ENCODE data around the gene MKNK2. TPM values are rescaled to one million over a fixed set of nuclear protein-coding genes. Genes with fewer than 3 reads are reported as not detected.

MKNK2 gene
- total RNA-seq, 1 donor from 2014 or later, result 81.3 TPM

DNA sequence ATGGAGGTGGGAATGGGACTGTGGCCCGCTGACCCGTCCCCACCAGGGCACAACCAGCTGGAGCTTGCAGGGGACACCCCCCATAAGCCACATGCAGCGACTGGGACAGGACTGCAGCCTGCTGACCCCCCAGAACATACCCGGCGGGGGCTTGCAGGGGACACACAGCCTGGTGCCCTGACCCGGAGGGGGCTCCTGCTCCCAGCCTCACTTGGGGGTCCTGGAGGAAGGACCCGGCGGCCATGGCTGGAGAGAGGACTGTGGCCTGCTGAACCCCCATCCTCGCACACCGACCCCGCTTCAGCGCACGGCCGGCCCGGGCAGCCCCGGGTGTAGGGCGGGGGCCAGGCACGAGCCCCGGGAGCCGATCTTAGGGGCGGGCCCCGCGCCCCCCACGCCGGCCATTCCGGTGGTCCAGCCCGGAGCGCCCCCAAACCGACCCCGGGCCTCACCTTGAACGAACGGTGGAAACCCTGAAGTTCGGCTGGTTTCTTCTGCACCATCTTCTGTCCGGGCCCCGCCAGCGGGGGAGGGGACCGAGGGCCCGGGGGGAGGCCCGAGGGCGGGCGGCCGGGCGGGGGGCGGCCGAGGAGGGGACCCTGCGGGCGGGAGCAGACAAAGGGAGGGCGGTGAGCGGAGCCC is 574 bp downstream of the MKNK2 start:
- TF ChIP-seq, protein P1, sequence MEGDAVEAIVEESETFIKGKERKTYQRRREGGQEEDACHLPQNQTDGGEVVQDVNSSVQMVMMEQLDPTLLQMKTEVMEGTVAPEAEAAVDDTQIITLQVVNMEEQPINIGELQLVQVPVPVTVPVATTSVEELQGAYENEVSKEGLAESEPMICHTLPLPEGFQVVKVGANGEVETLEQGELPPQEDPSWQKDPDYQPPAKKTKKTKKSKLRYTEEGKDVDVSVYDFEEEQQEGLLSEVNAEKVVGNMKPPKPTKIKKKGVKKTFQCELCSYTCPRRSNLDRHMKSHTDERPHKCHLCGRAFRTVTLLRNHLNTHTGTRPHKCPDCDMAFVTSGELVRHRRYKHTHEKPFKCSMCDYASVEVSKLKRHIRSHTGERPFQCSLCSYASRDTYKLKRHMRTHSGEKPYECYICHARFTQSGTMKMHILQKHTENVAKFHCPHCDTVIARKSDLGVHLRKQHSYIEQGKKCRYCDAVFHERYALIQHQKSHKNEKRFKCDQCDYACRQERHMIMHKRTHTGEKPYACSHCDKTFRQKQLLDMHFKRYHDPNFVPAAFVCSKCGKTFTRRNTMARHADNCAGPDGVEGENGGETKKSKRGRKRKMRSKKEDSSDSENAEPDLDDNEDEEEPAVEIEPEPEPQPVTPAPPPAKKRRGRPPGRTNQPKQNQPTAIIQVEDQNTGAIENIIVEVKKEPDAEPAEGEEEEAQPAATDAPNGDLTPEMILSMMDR (IDR thresholded peaks at IDR 0.05), result no peak
- DNase-seq (ENCODE audit: extremely low spot score, unreplicated experiment), result no peak
- H3K4me3 Mint-ChIP-seq (ENCODE audit: unreplicated experiment), result peak overlapping the region; percentile 82
- H3K36me3 Mint-ChIP-seq (ENCODE audit: unreplicated experiment), result peaks cover 3% of the 10 kb centered on the region
- peaks cover 37% of the 10 kb centered on the region for H3K4me1 Mint-ChIP-seq (ENCODE audit: unreplicated experiment)
- no peaks in the 10 kb centered on the region for H3K27me3 Mint-ChIP-seq (ENCODE audit: unreplicated experiment)
- H3K27ac Mint-ChIP-seq (ENCODE audit: unreplicated experiment), result no peak overlapping the region
- no peaks in the 10 kb centered on the region for H3K9me3 Mint-ChIP-seq (ENCODE audit: unreplicated experiment)

DNA sequence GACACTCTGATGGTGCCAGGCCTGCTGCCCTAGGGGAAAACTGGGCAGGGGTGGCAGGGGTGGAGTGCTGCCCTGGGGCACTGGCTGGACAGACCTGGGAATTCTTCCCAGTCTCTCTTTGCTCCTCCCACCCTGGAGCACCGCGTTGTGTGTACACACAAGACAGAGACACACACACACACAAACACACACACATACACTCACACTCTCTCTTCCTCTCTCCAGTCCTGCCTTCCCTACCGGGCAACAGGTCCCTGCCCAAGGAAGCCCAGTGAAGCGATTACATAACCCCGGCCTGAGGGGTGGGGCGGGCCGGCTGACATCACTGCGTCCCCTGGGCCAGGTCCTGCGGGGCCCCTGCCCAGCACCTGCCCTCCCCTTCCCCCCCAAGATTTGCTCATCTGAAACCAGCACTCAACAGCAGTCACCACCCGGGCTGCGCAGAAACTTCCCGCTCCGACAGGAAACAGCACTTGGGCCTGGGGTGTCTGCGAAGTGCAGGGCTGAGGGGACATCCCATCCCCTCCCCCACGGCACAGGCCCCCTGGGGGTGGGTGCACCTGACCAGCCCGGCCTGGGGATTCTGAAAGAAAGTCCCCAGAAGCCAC is 1.2 kb downstream of the MKNK2 start:
- DNase-seq (ENCODE audit: extremely low spot score, unreplicated experiment), result no peak
- peak overlapping the region; percentile 82 for H3K4me3 Mint-ChIP-seq (ENCODE audit: unreplicated experiment)
- H3K4me1 Mint-ChIP-seq (ENCODE audit: unreplicated experiment), result peaks cover 31% of the 10 kb centered on the region
- TF ChIP-seq, protein P1 (IDR thresholded peaks at IDR 0.05), result no peak
- peak overlapping the region; percentile 74 for H3K27ac Mint-ChIP-seq (ENCODE audit: unreplicated experiment)
- H3K9me3 Mint-ChIP-seq (ENCODE audit: unreplicated experiment), result no peaks in the 10 kb centered on the region
- H3K27me3 Mint-ChIP-seq (ENCODE audit: unreplicated experiment), result no peaks in the 10 kb centered on the region
- H3K36me3 Mint-ChIP-seq (ENCODE audit: unreplicated experiment), result peaks cover 3% of the 10 kb centered on the region

DNA sequence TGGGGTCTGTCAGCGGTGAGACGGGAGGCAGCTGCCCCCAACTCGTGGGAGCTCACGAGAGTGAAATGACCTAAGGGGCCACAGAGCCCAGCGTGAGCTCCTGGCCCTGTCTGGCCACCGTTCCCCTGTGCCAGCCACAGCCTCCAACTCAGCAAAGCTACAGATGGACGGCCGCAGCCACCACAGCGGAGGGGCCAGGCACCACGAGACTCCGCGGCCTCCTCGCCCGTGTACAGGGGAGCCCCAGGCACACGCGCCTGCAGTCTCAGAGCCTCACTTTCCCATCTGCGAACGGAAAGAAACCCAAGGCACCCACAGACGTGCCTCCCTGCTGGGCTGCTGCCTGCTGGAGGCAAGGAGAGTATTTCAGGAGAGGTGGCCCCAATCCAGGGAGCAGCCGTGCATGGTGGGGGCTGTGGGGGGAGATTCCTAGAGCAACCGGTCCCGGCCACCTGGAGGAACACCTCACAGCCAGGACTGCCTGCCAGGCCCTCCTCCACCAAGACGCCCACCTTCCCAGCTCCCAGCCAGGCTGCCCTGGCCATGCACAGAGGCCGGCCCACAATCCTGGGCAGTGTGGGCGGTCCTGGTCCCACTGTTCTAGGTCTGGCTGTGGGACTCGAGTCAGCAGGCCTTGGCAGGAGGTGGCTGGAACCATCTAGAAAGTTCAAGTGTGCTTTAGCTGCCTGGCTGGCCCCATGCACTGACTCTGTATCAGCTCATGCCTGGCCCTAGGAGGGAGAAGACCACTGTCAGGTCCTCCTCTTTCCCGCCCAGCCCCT is 1.9 kb downstream of the MKNK2 start:
- no peaks in the 10 kb centered on the region for H3K9me3 Mint-ChIP-seq (ENCODE audit: unreplicated experiment)
- H3K36me3 Mint-ChIP-seq (ENCODE audit: unreplicated experiment), result peaks cover 3% of the 10 kb centered on the region
- H3K27me3 Mint-ChIP-seq (ENCODE audit: unreplicated experiment), result no peaks in the 10 kb centered on the region
- peak overlapping the region; percentile 82 for H3K4me3 Mint-ChIP-seq (ENCODE audit: unreplicated experiment)
- H3K27ac Mint-ChIP-seq (ENCODE audit: unreplicated experiment), result peak overlapping the region; percentile 74
- no peak for DNase-seq (ENCODE audit: extremely low spot score, unreplicated experiment)
- H3K4me1 Mint-ChIP-seq (ENCODE audit: unreplicated experiment), result peaks cover 30% of the 10 kb centered on the region
- TF ChIP-seq, protein P1 (IDR thresholded peaks at IDR 0.05), result no peak

DNA sequence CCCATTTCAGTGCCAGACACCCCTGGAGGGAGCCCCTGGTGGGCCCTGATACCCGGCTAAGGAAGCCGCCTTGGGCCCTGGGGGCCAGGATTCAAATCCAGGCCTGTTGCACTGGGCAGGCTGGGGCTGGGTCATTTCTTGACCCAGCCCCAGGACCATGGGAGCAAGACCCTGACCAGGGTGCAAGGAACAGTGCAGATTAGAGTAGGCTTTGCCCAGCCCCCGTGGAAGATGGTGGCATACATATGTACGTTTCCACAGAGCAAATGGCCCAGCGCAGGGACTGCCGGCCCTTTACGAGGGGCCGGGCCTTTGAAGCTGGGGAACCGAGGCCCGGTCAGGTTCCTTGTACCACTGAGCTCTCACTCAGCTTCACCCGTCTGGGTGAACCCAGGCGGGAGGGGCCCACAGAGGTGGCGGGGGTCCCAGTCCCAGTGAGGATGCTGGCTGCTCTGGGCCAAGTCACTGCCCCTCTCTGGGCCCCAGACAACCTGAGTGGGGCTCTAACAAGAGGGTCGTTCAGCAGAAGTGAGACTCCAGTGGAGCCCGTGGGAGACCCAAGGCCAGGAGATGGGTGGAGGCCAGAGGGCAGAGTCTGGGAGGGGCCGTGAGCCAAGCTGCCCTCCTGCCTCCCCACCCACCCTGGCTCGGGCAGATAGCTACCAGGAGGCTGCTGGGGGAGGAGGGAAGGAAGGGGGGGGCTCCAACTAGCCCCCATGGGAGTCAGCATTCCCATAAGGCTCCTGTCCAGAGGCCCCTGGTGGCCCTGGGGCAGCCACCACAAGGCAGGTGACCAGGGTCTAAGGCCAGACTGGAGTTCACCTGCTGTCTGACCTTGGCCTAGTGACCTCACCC is 2.7 kb downstream of the MKNK2 start:
- H3K36me3 Mint-ChIP-seq (ENCODE audit: unreplicated experiment), result peaks cover 6% of the 10 kb centered on the region
- TF ChIP-seq, protein P1 (IDR thresholded peaks at IDR 0.05), result no peak
- peaks cover 30% of the 10 kb centered on the region for H3K4me1 Mint-ChIP-seq (ENCODE audit: unreplicated experiment)
- no peak overlapping the region for H3K4me3 Mint-ChIP-seq (ENCODE audit: unreplicated experiment)
- no peaks in the 10 kb centered on the region for H3K9me3 Mint-ChIP-seq (ENCODE audit: unreplicated experiment)
- H3K27ac Mint-ChIP-seq (ENCODE audit: unreplicated experiment), result no peak overlapping the region
- no peaks in the 10 kb centered on the region for H3K27me3 Mint-ChIP-seq (ENCODE audit: unreplicated experiment)
- no peak for DNase-seq (ENCODE audit: extremely low spot score, unreplicated experiment)

All from osteocyte (in vitro differentiated cells).